ENCODE measurements around the gene MED1.
A peak's percentile ranks its signal among the peaks of the same experiment; 100 is the strongest.
"Not testable (repeated sequence)": the region's sequence is repeated elsewhere in the genome, so short reads cannot be mapped to it uniquely, and the experiment has no call there.

The MED1 gene

GRCh38 chr17:39410279-39410678, 40.8 kb downstream of the MED1 start:
- DNase-seq = no peak

DNA sequence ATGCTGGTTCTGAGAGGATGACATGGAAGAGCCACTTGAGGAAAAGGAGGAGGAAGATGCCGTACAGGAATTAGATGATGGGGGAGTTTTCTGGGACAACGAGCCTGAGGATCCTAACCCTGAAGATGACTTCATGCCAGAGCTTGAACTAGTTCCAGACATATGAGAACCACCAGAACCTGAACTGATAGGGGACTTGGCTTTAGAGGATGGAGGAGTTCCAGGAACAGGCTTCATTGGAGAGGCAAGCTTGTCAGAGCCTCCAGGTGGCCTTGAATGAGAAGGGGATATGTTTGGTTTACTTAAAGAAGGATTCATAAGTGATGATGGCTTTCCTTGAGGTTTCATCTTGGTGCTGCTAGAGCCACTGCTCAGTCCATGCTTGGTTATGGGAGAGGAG, 42.7 kb downstream of the MED1 start:
- no peak for DNase-seq

GRCh38 chr17:39406951-39407350, 44.1 kb downstream of the MED1 start:
- no peak for DNase-seq

GRCh38 chr17:39405436-39405835, 45.6 kb downstream of the MED1 start:
- no peak for DNase-seq

GRCh38 chr17:39404542-39405378, 46.3 kb downstream of the MED1 start:
- no peak for DNase-seq

- no peak for DNase-seq
Observed at GRCh38 chr17:39402890-39403605, 48.0 kb downstream of the MED1 start.

GRCh38 chr17:39402244-39402889, 48.7 kb downstream of the MED1 start:
- DNase-seq = peak; percentile 98

DNA sequence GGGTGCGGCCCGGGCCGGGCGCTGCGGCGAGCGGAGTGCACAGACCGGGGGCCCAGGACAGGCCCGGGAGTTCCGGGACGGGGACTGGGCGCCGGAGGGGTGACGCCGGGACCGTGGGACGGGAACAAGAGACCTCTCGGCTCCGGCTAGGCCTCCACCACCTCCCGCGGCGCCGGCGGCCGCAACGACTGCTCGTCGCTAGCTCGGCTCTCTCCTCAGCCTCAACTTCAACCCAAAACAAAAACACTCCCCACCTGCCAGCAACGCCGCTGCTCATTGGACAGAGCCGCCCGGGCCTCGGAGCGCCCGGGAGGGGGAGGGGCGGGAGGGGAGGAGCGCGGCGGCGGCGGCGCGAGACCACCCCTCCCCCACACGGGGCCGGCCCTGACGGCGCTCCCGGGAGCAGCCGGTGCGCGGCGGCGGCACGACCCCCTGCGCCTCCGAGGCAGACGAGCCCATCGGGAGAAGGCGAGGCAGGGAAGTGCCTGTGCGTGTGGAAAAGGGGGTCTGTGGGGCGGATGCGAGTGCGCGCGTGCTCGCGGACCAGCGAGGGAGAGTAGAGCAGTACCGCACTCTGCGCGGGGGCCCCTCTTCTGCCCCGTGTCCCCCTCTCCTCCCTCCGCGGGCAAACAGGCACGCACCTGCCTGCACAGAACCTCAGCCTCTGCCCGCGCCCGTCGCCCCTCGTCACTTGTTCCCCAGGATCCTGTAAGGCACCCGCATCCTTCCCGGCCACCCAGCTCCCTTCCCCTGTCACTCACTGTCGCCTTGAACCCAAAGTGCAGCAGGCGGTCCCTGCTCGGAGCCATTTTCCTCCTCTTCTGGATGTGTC, 49.4 kb downstream of the MED1 start, which contains the start of gene FBXL20:
Gene FBXL20, minus strand, starts transcription at position 215 of the 832 bp plus-strand sequence. CDS start 224 bp downstream, outside the sequence.
- DNase-seq = peak; percentile 94

DNA sequence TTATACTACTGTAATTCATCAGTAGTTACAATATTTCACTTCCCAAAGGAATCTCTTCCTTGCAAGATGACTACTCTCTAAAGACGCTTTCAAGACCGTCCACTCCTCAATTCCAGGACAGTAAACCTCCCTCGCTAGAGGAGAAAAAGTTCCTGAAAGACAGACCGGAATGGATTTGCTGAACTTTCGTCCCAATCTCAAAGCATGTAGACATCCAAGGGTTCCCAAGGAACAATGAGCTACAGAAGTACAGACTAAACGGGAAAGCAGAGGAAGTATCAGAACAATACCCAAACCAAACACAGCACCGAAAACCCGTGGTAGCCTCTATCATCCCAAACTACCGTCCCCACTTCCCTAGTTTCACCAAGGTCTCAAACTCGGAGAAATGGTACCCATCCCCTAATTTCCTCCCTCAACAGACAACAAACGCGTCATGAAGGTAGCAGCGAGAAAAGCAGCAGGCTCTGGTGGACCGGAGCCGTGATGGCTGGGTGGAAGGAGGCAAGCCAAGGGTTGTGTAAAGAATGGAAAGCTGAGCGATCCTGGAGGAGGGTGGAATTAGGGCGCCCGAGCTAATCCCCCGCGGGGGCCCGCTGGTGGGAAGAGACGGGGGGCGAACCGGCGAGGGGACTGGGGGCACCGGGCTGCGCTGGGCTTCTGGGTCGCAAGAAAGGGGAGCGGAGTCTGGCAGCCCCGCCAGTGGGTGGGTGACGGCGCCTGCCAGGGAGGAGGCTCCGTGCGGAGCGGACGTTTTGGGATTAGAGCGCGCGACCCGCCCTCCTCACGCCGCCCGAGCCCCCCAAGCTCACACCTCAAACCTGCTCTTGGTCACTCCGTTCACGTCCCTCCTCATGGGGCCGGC, 50.3 kb downstream of the MED1 start:
- peak; percentile 4 for DNase-seq

DNA sequence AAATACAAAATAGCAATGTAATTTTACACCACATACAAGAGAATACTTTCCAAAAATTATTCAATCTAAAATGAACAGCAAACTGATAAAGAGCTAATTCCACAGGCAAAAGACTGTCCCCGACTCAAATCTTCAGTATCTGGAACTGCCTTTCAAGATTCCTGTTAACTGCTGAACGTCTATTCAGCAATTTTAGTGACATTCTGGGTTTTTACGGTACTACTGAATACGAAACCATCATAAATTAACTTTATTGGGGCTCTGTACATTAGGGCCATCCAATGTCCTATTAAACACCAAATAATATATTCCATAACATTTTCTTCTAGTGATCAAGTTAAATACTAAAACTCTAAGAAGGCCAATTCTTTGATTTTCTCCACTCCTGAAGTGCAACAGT, 51.3 kb downstream of the MED1 start:
- DNase-seq = no peak

DNA sequence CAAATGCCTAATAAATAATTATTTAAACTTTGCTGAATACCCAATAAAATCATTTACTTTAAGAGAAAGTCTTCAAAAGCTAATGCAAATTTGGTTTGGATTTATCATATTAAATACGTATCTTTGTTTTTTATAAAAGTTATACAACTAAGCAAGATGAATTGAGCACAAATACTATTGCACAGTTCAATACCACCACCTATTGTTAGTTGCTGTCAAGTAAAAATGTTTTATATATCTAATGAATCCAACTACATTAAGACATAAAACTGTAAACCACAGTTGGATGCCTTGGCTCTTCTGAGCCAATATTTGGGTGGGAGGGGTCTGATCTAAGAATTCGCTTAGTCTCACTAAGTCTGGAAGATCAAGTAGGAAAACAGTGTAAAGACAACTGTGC, 57.3 kb downstream of the MED1 start:
- no peak for DNase-seq

DNA sequence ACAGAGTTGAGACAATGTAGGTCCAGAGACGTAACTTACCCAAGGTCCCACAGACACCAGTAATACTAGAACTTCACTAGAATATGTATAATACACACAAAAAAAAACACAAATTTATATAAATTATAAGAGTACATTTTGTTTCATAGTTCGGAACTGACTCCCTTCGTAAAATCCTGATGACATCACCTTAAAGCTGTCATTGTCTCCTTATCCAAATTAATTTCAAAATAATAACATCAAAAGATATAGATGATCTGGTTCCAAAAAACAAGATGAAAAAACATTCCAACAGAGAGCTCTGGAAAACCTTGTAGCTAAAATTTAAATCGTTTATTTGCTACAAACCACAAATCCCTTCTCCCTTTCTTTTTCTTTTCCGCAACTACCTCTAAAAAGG, 59.6 kb downstream of the MED1 start:
- DNase-seq = no peak

DNA sequence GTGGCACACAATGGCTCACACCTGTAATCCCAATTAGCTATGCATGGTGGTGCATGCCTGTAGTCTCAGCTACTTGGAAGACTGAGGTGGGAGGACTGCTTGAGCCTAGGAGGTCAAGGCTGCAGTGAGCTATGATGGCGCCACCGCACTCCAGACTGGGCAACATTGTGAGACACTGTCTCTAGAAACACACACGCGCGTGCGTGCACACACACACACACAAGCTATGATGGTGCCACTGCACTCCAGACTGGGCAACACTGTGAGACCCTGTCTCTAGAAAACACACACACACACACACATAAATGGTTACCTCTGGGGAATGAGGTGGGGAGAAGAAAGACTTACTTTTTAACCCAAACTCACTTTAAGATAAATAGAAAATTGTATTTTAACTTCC, 66.0 kb downstream of the MED1 start:
- no peak for DNase-seq

DNA sequence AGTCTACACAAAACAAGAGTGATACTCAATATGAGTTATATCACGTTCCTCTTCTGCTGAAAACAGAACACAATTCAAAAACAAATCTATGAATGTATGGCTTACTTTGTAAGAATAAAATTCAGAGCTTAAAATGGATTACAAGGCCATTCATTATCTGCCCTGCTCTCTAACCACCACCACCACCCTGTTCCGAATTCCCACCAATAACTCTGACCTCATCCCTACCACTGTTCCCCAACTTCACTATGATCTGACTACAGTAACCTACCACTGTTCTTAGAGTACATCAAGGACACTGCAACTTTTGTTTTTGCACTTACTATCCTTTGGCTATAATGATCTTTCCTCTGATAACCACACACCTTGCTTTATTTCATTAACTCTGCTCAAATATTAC, 70.9 kb downstream of the MED1 start:
- no peak for DNase-seq

- DNase-seq = no peak
Observed at GRCh38 chr17:39376434-39376833, 74.6 kb downstream of the MED1 start.

DNA sequence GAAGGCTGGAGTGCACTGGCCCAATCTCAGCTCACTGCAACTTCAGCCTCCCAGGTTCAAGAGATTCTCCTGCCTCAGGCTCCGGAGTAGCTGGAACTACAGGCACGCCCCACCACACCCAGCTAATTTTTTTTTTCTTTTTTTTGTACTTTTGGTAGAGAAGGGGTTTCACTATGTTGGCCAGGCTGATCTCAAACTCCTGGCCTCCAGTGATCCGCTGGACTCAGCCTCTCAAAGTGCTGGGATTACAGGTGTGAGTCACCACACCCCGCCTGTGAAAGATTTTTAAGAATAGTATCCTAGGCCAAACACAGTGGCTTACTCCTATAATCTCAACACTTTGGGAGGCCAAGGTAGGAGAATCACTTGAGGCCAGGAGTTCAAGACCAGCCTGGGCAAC, 83.3 kb downstream of the MED1 start:
- DNase-seq = not testable (repeated sequence)

DNA sequence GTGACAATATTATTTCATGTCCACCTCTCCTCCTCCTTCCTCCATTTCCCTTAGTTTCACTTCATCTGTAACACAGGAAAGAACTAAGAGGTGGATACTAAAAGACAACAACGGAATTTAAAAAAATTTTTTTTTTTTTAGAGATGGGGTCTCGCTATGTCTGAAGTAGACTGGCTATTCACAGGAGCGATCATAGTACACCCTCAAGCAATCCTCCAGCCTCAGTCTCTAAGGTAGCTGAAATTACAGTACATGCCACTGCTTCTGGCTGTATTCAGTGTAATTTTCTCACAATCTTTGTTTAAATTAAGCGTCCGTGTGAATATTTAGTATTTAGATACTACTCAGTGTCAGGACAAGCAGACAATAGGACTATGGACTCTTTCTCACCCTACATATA, 85.2 kb downstream of the MED1 start:
- no peak for DNase-seq

GRCh38 chr17:39365242-39365641, 85.8 kb downstream of the MED1 start:
- no peak for DNase-seq

DNA sequence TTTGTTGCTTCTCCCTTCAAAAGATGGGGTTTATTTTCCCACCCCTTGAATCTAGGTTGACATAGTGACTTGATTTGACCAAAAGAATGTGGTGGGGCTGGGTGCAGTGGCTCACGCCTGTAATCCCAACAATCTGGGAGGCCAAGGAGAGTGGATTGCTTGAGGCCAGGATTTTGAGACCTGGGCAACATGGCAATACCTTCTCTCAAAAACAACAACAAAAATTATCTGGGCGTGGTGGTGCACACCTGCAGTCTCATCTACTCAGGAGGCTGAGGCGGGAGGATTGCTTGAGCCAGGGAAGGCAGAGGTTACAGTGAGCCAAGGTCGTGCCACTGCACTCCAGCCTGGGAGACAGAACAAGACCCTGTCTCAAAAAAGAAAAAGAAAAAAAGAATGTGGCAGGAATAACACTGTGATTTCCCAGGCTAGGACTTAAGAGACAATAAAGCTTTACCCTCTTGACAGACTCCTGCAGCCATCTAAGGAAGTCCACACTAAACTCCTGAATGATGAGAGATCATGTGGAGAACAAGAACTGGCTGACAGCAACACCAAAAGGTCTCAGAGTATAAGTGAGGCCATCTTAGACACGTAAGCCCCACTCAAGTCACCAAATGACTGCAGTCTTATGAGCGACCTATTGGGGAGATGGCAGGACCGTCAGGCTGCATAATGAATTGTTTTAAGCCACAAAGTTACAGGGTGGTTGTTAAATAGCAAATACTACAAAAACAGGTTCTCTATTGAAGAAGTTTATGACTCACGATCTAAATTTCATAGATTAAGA, 86.6 kb downstream of the MED1 start:
- no peak for DNase-seq

DNA sequence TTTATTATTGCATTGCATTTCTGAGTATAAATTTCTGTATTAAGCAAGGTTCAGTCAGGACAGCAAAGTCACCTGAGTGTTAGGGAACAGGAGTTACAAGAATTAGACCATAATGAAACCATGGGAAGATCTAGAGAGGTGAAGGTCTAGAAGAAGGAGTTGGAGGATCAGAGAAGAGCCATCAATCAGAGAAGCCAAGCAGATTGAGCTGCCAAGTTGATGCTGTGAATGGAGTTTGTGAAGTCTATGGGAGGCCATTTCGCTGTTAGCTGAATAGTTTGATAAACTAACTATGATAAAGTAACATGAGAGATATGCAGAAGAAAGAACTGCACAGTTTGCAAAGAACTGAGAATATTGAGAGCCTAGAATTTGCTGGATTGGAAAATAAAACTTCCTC, 90.0 kb downstream of the MED1 start:
- no peak for DNase-seq

- DNase-seq = no peak
Observed at GRCh38 chr17:39360537-39360936, 90.5 kb downstream of the MED1 start.
